ENCODE measurements around the gene FOXP1. TPM values are rescaled to one million over a fixed set of nuclear protein-coding genes. Genes with fewer than 3 reads are reported as not detected.

The FOXP1 gene
- polyA plus RNA-seq, 1 donor (not counting 4 experiments of a cell fraction or from before 2014, with no cell fraction given) = 14.6 TPM

DNA sequence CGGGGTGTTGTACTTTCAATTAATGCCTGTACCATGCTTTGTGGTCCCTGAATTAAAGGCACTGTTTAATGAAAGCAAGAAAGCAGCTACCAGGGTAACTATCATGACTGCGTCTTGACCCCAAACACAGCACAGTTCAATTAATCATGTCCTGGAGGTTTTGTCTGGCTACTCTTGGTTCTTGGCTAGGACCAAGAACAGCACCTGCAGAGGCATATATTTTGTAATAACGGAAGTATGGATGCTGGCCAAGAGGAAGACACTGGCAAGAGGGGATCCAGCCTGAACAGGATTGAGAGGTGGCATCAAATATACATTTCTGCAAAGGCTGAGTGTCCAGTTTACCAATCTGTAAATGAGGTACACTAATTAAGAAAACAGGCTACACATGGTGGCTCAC, 119.9 kb downstream of the FOXP1 start:
- Histone ChIP-seq H3K27ac (ENCODE audit: control insufficient read depth, insufficient read depth, low read length) (no peak overlapping the region), H3K9me3 (ENCODE audit: control insufficient read depth, low read depth, low read length) (no peaks in the 10 kb centered on the region), H3K4me1 (ENCODE audit: control insufficient read depth, extremely low read depth, insufficient read depth, low read length) (peaks cover 16% of the 10 kb centered on the region), H3K9ac (ENCODE audit: control insufficient read depth, extremely low read depth, insufficient read depth, low read length) (no peak overlapping the region), H3K36me3 (ENCODE audit: control insufficient read depth in 2 of 2, extremely low read depth in 1 of 2, insufficient read depth in 2 of 2, low read length in 2 of 2) (no peaks in the 10 kb centered on the region), H2AFZ (ENCODE audit: control insufficient read depth, low read length) (no peak overlapping the region), H3K4me3 (ENCODE audit: control insufficient read depth in 2 of 3, extremely low read depth in 1 of 3, insufficient read depth in 2 of 3, low read depth in 1 of 3, low read length in 3 of 3) (no peak overlapping the region), H3K4me2 (ENCODE audit: control insufficient read depth, extremely low read depth, insufficient read depth, low read depth, low read length) (no peak overlapping the region), H3K9me1 (ENCODE audit: control insufficient read depth, extremely low read depth, insufficient read depth, low read length) (no peaks in the 10 kb centered on the region), H4K20me1 (ENCODE audit: control insufficient read depth, extremely low read depth, insufficient read depth, low read length) (no peaks in the 10 kb centered on the region), H3K27me3 (ENCODE audit: control insufficient read depth, extremely low read depth, insufficient read depth, low read length) (no peaks in the 10 kb centered on the region), H3K79me2 (ENCODE audit: control insufficient read depth, insufficient read depth, low read length) (no peaks in the 10 kb centered on the region)
- dilution Hi-C loops (cut with MboI; ENCODE audit: extremely low pct_ligation_motif_present, low sequenced_read_pairs) = no loop called here
- no peak for DNase-seq (ENCODE audit: low read depth, low spot score)
- no peak for FAIRE-seq
- no peak for TF ChIP-seq CTCF (optimal IDR thresholded peaks at IDR 0.05 in 1 of 3, IDR thresholded peaks at IDR 0.05 in 1 of 3, conservative IDR thresholded peaks at IDR 0.05 in 1 of 3; ENCODE audit: extremely low read depth in 1 of 3, insufficient read depth in 2 of 3, low read length in 3 of 3)
- no peak for TF ChIP-seq EZH2 (IDR thresholded peaks at IDR 0.05; ENCODE audit: low read length)

- Histone ChIP-seq H2AFZ (ENCODE audit: control insufficient read depth, low read length) (no peak overlapping the region), H3K79me2 (ENCODE audit: control insufficient read depth, insufficient read depth, low read length) (no peaks in the 10 kb centered on the region), H3K9ac (ENCODE audit: control insufficient read depth, extremely low read depth, insufficient read depth, low read length) (no peak overlapping the region), H4K20me1 (ENCODE audit: control insufficient read depth, extremely low read depth, insufficient read depth, low read length) (no peaks in the 10 kb centered on the region), H3K4me3 (ENCODE audit: control insufficient read depth in 2 of 3, extremely low read depth in 1 of 3, insufficient read depth in 2 of 3, low read depth in 1 of 3, low read length in 3 of 3) (no peak overlapping the region), H3K4me1 (ENCODE audit: control insufficient read depth, extremely low read depth, insufficient read depth, low read length) (peaks cover 16% of the 10 kb centered on the region), H3K9me1 (ENCODE audit: control insufficient read depth, extremely low read depth, insufficient read depth, low read length) (no peaks in the 10 kb centered on the region), H3K27ac (ENCODE audit: control insufficient read depth, insufficient read depth, low read length) (no peak overlapping the region), H3K27me3 (ENCODE audit: control insufficient read depth, extremely low read depth, insufficient read depth, low read length) (no peaks in the 10 kb centered on the region), H3K4me2 (ENCODE audit: control insufficient read depth, extremely low read depth, insufficient read depth, low read depth, low read length) (no peak overlapping the region), H3K9me3 (ENCODE audit: control insufficient read depth, low read depth, low read length) (no peaks in the 10 kb centered on the region), H3K36me3 (ENCODE audit: control insufficient read depth in 2 of 2, extremely low read depth in 1 of 2, insufficient read depth in 2 of 2, low read length in 2 of 2) (no peaks in the 10 kb centered on the region)
- FAIRE-seq = no peak
- dilution Hi-C loops (cut with MboI; ENCODE audit: extremely low pct_ligation_motif_present, low sequenced_read_pairs) = no loop called here
- TF ChIP-seq EZH2 (IDR thresholded peaks at IDR 0.05; ENCODE audit: low read length) (no peak), CTCF (optimal IDR thresholded peaks at IDR 0.05 in 1 of 3, IDR thresholded peaks at IDR 0.05 in 1 of 3, conservative IDR thresholded peaks at IDR 0.05 in 1 of 3; ENCODE audit: extremely low read depth in 1 of 3, insufficient read depth in 2 of 3, low read length in 3 of 3) (no peak)
- DNase-seq (ENCODE audit: low read depth, low spot score) = no peak
Observed at GRCh38 chr3:71462586-71462985, 120.9 kb downstream of the FOXP1 start.

Measured in keratinocyte (primary cell).